Hypothalamus (tissue), 51 donors: ENCODE results near the gene MBL2.

Source experiments
- DNase-seq, 51 donors: peaks; one replicate each; lab custom pipeline; 2025; lab: John Stamatoyannopoulos, UW

MBL2 gene

DNA sequence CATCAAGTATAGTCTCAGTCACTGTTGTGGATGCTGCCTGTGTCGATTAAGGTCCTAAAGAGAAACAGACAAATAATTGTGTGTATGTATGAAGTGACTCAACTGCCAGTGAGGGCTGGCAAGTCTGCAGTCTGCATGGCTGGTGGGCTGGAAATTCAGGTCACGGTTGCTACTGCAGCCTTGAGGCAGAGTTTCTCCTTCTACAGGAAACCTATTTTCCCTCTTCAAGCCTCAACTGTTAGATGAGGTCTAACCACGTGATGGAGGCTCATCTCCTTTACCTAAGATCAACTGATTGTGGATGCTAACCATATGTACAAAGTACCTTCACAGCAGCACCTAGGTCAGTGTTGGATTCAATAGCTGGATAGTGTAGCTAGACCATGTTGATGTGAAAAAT lies 29.9 kb downstream of the MBL2 start:
- no peak for DNase-seq

- no peak for DNase-seq
These were observed 30.7 kb downstream of the MBL2 start for GRCh38 chr10:52741851-52742250.

DNA sequence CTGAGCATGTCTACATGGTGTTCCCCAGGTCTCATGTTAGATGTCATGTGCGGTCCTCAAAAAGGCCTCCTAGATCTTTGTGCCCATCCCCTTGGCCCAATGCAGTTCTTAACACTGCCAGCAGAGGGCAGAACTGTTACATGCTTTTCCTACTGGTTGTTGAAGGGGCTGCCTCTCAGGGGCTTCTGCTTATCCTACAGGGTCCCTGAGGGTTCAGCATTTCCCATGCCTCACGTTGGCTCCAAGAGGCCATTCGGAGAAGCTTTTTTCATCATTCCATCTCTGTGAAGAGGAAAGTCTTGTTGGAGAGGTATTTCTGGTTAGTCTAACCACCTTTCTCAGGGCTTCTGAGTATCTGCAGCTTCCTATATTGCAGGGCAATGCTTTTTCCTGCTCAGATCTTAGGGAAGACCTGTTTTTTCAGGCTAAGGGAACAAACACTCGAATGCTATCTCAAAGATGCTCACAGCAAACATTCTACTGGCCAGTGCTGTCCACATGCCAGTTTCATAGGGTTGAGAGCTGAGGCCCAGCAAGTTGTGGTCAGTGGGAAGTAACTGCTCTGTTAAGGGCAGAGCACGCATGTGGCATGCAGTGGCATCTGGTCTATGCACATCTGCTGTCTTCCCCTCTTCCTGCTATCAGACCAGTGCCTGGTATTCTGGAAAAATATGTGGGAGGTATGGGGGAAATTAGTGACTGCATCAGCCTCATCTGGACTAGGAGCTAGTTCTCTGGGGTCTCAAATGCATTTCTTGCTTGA lies 31.5 kb downstream of the MBL2 start:
- DNase-seq: peak in 22 of 51 donors; percentile 2 to 61 (median 14)

GRCh38 chr10:52740155-52740549 lies 32.4 kb downstream of the MBL2 start:
- no peak for DNase-seq

- no peak for DNase-seq
These were observed 33.0 kb downstream of the MBL2 start for GRCh38 chr10:52739380-52740154.

DNA sequence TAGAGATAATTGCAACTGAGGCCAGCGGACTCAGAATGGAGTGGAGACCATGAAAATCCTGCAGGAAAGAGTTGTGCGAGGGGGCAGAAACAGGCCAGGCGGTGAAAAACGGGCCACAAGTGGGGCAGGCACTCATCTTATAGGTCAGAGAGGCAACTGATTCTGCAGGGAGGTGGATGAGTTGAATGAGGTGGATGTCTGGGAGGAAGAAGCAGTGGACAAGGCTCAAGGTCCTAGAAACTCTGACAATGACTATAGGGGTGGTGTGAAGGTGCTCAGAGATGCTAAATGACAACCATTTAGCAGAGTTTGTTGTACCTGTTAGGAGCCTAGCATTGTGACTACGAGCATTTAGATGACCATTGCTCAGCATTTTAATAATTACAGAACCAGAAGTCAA lies 33.6 kb downstream of the MBL2 start:
- no peak for DNase-seq

DNA sequence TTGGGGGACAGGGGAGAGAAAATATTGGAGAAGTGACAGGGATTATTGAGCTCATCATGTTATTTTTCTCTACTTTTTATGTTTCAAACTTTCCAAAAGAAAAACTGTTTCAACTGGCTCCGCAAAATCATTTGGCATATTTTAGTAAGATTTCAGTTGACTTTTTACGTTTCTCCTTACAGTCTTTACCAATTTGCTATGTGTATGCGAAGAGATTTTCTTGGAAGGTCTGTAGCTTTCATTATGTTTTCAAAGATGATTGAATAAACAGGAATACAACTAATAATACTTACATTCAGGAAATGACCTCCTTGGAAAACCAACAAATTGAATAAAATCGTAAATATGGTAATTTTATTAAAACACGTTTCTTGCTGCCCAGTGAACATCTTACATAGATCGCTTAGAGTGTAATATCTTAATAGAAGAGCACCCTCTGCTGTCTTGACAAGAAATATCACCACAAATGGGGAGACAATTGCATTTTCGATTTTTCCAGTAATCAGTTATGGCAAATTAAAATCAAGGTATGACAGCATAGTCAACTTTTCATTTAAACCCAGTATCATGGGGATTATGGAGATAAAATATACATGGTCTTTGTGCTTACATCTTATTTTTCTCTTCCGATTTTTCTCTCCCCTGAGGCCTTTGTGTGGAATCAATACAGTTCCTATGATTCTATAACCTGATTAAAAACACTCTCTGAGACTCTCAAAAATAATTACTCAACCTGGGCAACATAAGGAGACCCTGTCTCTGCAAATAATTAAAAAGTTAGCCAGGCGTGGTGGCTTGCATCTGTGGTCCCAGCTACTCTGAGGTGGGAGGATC lies 43.1 kb downstream of the MBL2 start:
- peak in 1 of 51 donors; percentile 47 for DNase-seq

DNA sequence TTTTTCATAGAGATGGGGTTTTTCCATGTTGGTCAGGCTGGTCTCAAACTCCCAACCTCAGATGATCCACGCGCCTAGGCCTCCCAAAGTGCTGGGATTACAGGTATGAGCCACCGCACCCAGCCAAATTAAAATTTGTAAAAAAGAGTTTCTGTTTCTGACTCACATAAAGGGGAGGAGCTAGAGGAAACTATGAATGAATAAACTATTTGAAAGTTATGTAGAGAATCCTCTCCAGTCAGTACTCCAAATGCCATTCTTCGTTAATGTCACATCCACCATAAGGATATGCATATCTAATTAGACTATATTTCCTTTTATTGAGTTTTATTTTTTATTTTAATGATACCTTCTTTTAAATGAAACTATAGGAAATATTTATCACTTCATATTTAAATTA lies 52.6 kb downstream of the MBL2 start:
- no peak for DNase-seq
